GM12891 (cell line): ENCODE data around the gene SDC4.
A peak's percentile ranks its signal among the peaks of the same experiment; 100 is the strongest.

Experiments
- PAX5 ChIP-seq: IDR thresholded peaks from 2 replicates; pipeline ENCODE4 v1.6.1; 2011; ENCODE audit warnings: low read length, moderate library complexity, mild to moderate bottlenecking; ENCODE audit not compliant: insufficient read depth, severe bottlenecking
- POLR2A ChIP-seq: IDR thresholded peaks from 2 replicates; pipeline ENCODE4 v1.6.1; 2011; ENCODE audit warnings: low read depth, low read length, control low read depth
- POLR2AphosphoS5 ChIP-seq: IDR thresholded peaks from 2 replicates; pipeline ENCODE4 v1.6.1; 2011; ENCODE audit warnings: low read depth, low read length, control low read depth
- POU2F2 ChIP-seq: IDR thresholded peaks from 2 replicates; pipeline ENCODE4 v1.6.1; 2011; ENCODE audit warnings: low read depth, mild to moderate bottlenecking, control low read depth, low read length, moderate library complexity
- SPI1 ChIP-seq: IDR thresholded peaks from 2 replicates; pipeline ENCODE4 v1.6.1; 2011; ENCODE audit warnings: low read depth, low read length, control low read depth
- TAF1 ChIP-seq: IDR thresholded peaks from 2 replicates; pipeline ENCODE4 v1.6.1; 2011; ENCODE audit warnings: low read depth, low read length, control low read depth

- TF ChIP-seq POLR2AphosphoS5 (no peak), TAF1 (no peak), POU2F2 (no peak), POLR2A (no peak), PAX5 (no peak), SPI1 (peak; percentile 77)
Observed at GRCh38 chr20:45290677-45291355, 57.4 kb downstream of the SDC4 start.
